ENCODE results near the gene SLC10A6. TPM values are rescaled to one million over a fixed set of nuclear protein-coding genes. Genes with fewer than 3 reads are reported as not detected.

The SLC10A6 gene
- total and polyA plus RNA-seq, 4 donors = 0.05 to 0.25 TPM; not detected in 2

GRCh38 chr4:86818841-86819240 is 30.3 kb downstream of the SLC10A6 start:
- Histone ChIP-seq H3K9me3 (ENCODE audit: control insufficient read depth in 4 of 4, low read length in 3 of 4) (peaks cover 0 to 12% (median 4%) of the 10 kb centered on the region in 4 donors), H3K36me3 (ENCODE audit: control insufficient read depth in 4 of 4, insufficient read depth in 3 of 4, low read depth in 1 of 4, low read length in 3 of 4) (no peaks in the 10 kb centered on the region), H3K4me3 (ENCODE audit: low read depth in 1 of 3, low read length in 3 of 3) (no peak overlapping the region), H3K27ac (ENCODE audit: low read depth in 1 of 2, low read length in 2 of 2) (no peak overlapping the region), H3K4me1 (ENCODE audit: control insufficient read depth in 4 of 4, insufficient read depth in 4 of 4, low read length in 3 of 4) (no peaks in the 10 kb centered on the region), H3K27me3 (ENCODE audit: control insufficient read depth in 4 of 4, insufficient read depth in 4 of 4, low read length in 3 of 4) (no peaks in the 10 kb centered on the region), H3K9ac (ENCODE audit: low read depth in 1 of 2, low read length in 2 of 2) (no peak overlapping the region)
- no peak for TF ChIP-seq FOXA1 (IDR thresholded peaks at IDR 0.05)
- TF ChIP-seq REST (IDR thresholded peaks at IDR 0.05) = no peak
- TF ChIP-seq GABPA (IDR thresholded peaks at IDR 0.05 in 1 of 2, conservative IDR thresholded peaks at IDR 0.05 in 1 of 2) = no peak
- no peak for TF ChIP-seq HNF4A (conservative IDR thresholded peaks at IDR 0.05)
- no peak for TF ChIP-seq TAF1 (conservative IDR thresholded peaks at IDR 0.05)
- TF ChIP-seq, protein P1, sequence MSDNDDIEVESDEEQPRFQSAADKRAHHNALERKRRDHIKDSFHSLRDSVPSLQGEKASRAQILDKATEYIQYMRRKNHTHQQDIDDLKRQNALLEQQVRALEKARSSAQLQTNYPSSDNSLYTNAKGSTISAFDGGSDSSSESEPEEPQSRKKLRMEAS (IDR thresholded peaks at IDR 0.05) = no peak
- no peak for TF ChIP-seq SP1 (IDR thresholded peaks at IDR 0.05)
- TF ChIP-seq HNF4G (IDR thresholded peaks at IDR 0.05) = no peak
- TF ChIP-seq RXRA (IDR thresholded peaks at IDR 0.05) = no peak
- no peak for TF ChIP-seq RAD21 (IDR thresholded peaks at IDR 0.05)
- TF ChIP-seq NR2F2 (IDR thresholded peaks at IDR 0.05) = no peak
- DNase-seq (ENCODE audit: low spot score) = no peak
- WGBS = 42% methylated on average over 3 of the region's 3 CpGs

GRCh38 chr4:86818211-86818610 is 31.0 kb downstream of the SLC10A6 start:
- Histone ChIP-seq H3K27ac (ENCODE audit: low read depth in 1 of 2, low read length in 2 of 2) (no peak overlapping the region), H3K36me3 (ENCODE audit: control insufficient read depth in 4 of 4, insufficient read depth in 3 of 4, low read depth in 1 of 4, low read length in 3 of 4) (no peaks in the 10 kb centered on the region), H3K4me3 (ENCODE audit: low read depth in 1 of 3, low read length in 3 of 3) (no peak overlapping the region), H3K9ac (ENCODE audit: low read depth in 1 of 2, low read length in 2 of 2) (no peak overlapping the region), H3K4me1 (ENCODE audit: control insufficient read depth in 4 of 4, insufficient read depth in 4 of 4, low read length in 3 of 4) (no peaks in the 10 kb centered on the region), H3K9me3 (ENCODE audit: control insufficient read depth in 4 of 4, low read length in 3 of 4) (peaks cover 0 to 12% (median 4%) of the 10 kb centered on the region in 4 donors), H3K27me3 (ENCODE audit: control insufficient read depth in 4 of 4, insufficient read depth in 4 of 4, low read length in 3 of 4) (no peaks in the 10 kb centered on the region)
- no peak for DNase-seq (ENCODE audit: low spot score)
- WGBS = 94% methylated on average over 2 of the region's 2 CpGs
- TF ChIP-seq FOXA2 (IDR thresholded peaks at IDR 0.05) (no peak), YY1 (IDR thresholded peaks at IDR 0.05) (no peak), TAF1 (conservative IDR thresholded peaks at IDR 0.05) (no peak), SP1 (IDR thresholded peaks at IDR 0.05) (no peak), RAD21 (IDR thresholded peaks at IDR 0.05) (no peak), JUND (IDR thresholded peaks at IDR 0.05) (no peak), FOXA1 (IDR thresholded peaks at IDR 0.05) (no peak), HNF4A (conservative IDR thresholded peaks at IDR 0.05) (no peak), REST (IDR thresholded peaks at IDR 0.05) (no peak), NR2F2 (IDR thresholded peaks at IDR 0.05) (no peak), GABPA (IDR thresholded peaks at IDR 0.05 in 1 of 2, conservative IDR thresholded peaks at IDR 0.05 in 1 of 2) (no peak), HNF4G (IDR thresholded peaks at IDR 0.05) (no peak), RXRA (IDR thresholded peaks at IDR 0.05) (no peak), EGR1 (IDR thresholded peaks at IDR 0.05; ENCODE audit: low read depth in 2 of 2) (no peak), ATF3 (IDR thresholded peaks at IDR 0.05) (no peak)
- TF ChIP-seq, protein P1 (IDR thresholded peaks at IDR 0.05) = no peak
- TF ChIP-seq, protein P2, sequence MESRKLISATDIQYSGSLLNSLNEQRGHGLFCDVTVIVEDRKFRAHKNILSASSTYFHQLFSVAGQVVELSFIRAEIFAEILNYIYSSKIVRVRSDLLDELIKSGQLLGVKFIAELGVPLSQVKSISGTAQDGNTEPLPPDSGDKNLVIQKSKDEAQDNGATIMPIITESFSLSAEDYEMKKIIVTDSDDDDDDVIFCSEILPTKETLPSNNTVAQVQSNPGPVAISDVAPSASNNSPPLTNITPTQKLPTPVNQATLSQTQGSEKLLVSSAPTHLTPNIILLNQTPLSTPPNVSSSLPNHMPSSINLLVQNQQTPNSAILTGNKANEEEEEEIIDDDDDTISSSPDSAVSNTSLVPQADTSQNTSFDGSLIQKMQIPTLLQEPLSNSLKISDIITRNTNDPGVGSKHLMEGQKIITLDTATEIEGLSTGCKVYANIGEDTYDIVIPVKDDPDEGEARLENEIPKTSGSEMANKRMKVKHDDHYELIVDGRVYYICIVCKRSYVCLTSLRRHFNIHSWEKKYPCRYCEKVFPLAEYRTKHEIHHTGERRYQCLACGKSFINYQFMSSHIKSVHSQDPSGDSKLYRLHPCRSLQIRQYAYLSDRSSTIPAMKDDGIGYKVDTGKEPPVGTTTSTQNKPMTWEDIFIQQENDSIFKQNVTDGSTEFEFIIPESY (IDR thresholded peaks at IDR 0.05) = no peak
- TF ChIP-seq, protein P3, sequence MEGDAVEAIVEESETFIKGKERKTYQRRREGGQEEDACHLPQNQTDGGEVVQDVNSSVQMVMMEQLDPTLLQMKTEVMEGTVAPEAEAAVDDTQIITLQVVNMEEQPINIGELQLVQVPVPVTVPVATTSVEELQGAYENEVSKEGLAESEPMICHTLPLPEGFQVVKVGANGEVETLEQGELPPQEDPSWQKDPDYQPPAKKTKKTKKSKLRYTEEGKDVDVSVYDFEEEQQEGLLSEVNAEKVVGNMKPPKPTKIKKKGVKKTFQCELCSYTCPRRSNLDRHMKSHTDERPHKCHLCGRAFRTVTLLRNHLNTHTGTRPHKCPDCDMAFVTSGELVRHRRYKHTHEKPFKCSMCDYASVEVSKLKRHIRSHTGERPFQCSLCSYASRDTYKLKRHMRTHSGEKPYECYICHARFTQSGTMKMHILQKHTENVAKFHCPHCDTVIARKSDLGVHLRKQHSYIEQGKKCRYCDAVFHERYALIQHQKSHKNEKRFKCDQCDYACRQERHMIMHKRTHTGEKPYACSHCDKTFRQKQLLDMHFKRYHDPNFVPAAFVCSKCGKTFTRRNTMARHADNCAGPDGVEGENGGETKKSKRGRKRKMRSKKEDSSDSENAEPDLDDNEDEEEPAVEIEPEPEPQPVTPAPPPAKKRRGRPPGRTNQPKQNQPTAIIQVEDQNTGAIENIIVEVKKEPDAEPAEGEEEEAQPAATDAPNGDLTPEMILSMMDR (IDR thresholded peaks at IDR 0.05; ENCODE audit: low read depth, low read length, missing input control) = no peak
